Testis (tissue), 3 donors: ENCODE results near the gene TAGAP. TPM values are rescaled to one million over a fixed set of nuclear protein-coding genes. Genes with fewer than 3 reads are reported as not detected.

Source experiments
- DNase-seq: peaks from one replicate; pipeline ENCODE4 v3.0.0-alpha.2; 2019
- H3K27ac ChIP-seq, 2 donors: fragments of 200-600 bp; sonication (generic); one replicate each; pipeline ENCODE4 v1.5.1; 2019
- H3K27me3 ChIP-seq: fragments of 200-600 bp; sonication (generic); one replicate; pipeline ENCODE4 v1.5.1; 2019
- H3K36me3 ChIP-seq: fragments of 200-600 bp; sonication (generic); one replicate; pipeline ENCODE4 v1.5.1; 2017; ENCODE audit warnings: low read depth; ENCODE audit errors: missing control alignments
- H3K4me1 ChIP-seq: fragments of 200-600 bp; sonication (generic); one replicate; pipeline ENCODE4 v1.5.1; 2019
- H3K4me3 ChIP-seq, 2 donors: fragments of 200-600 bp; sonication (generic); one replicate each; pipeline ENCODE4 v1.5.1; 2017 to 2019
- H3K9me3 ChIP-seq: fragments of 200-600 bp; sonication (generic); one replicate; pipeline ENCODE4 v1.5.1; 2017
- POLR2A ChIP-seq: fragments of 450-650 bp; IDR thresholded peaks from one replicate; pipeline ENCODE4 v1.6.1; 2017; ENCODE audit warnings: antibody characterized with exemption, mild to moderate bottlenecking, moderate library complexity
- WGBS, 2 donors: methylation state at CpG; one replicate each; pipeline ENCODE4 v1.1.5; 2018; 5-methylcytosine and 5-hydroxymethylcytosine counted together
- intact Hi-C: fragments of 100-400 bp; cut with DNase I; formaldehyde crosslinking; loops from one replicate; pipeline ENCODE4 v1.15.1; 2023; ENCODE audit warnings: low total_unique reads
- polyA plus RNA-seq: library from polyadenylated mRNA; stranded (reverse); fragments of 350-450 nt; fragmentation: Illumina TruSeq; extraction: RNeasy Lipid Tissue Mini Kit (QIAGEN cat#74804); gene quantifications from one replicate; pipeline ENCODE4 v1.2.3, GENCODE V29; 2014; ENCODE audit warnings: low read depth, low replicate concordance; ENCODE audit not compliant: insufficient read depth
- total RNA-seq, 2 donors: library from RNA; depleted of rRNA; stranded (reverse); fragments of >200 nt; gene quantifications; one replicate each; pipeline ENCODE4 v1.2.3, GENCODE V29; 2016
- TF ChIP-seq, protein P1 (sequence below), 3 experiments: fragments of 450-650 bp in 2 of 3; fragments of 200-600 bp in 1 of 3; sonication (generic) in 1 of 3; IDR thresholded peaks; one replicate each; pipeline ENCODE4 v1.5.1; 2016 to 2019; ENCODE audit warnings: antibody characterized with exemption in 3 of 3, mild to moderate bottlenecking in 2 of 3, moderate library complexity in 1 of 3

Gene TAGAP
- total and polyA plus RNA-seq, 3 donors from 2014 or later = 1.1 to 4.9 (median 4.5) TPM

GRCh38 chr6:159023893-159024292, 20.9 kb downstream of the TAGAP start:
- H3K27ac ChIP-seq = no peak overlapping the region
- DNase-seq = no peak
- H3K27me3 ChIP-seq = no peaks in the 10 kb centered on the region
- H3K9me3 ChIP-seq = no peaks in the 10 kb centered on the region
- TF ChIP-seq, protein P1, sequence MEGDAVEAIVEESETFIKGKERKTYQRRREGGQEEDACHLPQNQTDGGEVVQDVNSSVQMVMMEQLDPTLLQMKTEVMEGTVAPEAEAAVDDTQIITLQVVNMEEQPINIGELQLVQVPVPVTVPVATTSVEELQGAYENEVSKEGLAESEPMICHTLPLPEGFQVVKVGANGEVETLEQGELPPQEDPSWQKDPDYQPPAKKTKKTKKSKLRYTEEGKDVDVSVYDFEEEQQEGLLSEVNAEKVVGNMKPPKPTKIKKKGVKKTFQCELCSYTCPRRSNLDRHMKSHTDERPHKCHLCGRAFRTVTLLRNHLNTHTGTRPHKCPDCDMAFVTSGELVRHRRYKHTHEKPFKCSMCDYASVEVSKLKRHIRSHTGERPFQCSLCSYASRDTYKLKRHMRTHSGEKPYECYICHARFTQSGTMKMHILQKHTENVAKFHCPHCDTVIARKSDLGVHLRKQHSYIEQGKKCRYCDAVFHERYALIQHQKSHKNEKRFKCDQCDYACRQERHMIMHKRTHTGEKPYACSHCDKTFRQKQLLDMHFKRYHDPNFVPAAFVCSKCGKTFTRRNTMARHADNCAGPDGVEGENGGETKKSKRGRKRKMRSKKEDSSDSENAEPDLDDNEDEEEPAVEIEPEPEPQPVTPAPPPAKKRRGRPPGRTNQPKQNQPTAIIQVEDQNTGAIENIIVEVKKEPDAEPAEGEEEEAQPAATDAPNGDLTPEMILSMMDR (IDR thresholded peaks at IDR 0.05) = no peak
- TF ChIP-seq POLR2A = no peak
- no peak overlapping the region for H3K4me3 ChIP-seq
- H3K36me3 ChIP-seq = no peaks in the 10 kb centered on the region
- intact Hi-C loops = no loop called here
- 89% methylated on average over 4 of the region's 4 CpGs for WGBS, 2 donors
- H3K4me1 ChIP-seq = no peaks in the 10 kb centered on the region

DNA sequence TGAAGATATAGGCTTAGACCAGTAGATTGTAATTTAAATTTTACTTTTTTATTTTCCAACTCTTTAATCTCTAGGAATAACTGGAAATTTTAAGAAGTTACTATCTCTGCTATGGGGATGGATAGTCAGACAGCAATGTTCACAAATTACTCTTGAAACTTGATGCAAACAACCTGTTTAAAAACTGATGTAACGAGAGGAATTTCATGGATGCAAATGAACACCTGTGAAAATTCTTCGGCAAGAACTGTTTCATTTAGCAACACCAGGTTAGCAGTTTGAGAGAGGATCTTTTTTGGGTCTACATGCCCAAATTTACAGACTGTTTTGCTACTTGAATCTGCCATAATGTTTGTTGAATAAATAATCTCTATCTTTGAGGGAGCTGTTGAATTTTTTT, 24.8 kb downstream of the TAGAP start:
- 95 to 96% methylated on average over 2 of the region's 2 CpGs for WGBS, 2 donors
- intact Hi-C loops = no loop called here
- H3K27me3 ChIP-seq = no peaks in the 10 kb centered on the region

GRCh38 chr6:159017757-159018559, 26.8 kb downstream of the TAGAP start:
- no peaks in the 10 kb centered on the region for H3K4me1 ChIP-seq
- intact Hi-C loops = no loop called here
- DNase-seq = no peak
- H3K4me3 ChIP-seq = no peak overlapping the region
- TF ChIP-seq, protein P1 (IDR thresholded peaks at IDR 0.05) = no peak
- no peak for TF ChIP-seq POLR2A
- no peaks in the 10 kb centered on the region for H3K9me3 ChIP-seq
- WGBS, 2 donors = 62 to 67% methylated on average over 3 of the region's 3 CpGs
- no peaks in the 10 kb centered on the region for H3K27me3 ChIP-seq
- no peaks in the 10 kb centered on the region for H3K36me3 ChIP-seq
- no peak overlapping the region for H3K27ac ChIP-seq

More for the DNA sequence above, 24.8 kb downstream of the TAGAP start:
- Histone ChIP-seq H3K4me3 (no peak overlapping the region), H3K4me1 (no peaks in the 10 kb centered on the region), H3K9me3 (no peaks in the 10 kb centered on the region), H3K36me3 (no peaks in the 10 kb centered on the region), H3K27ac (no peak overlapping the region)
- no peak for DNase-seq
- TF ChIP-seq, protein P1 (IDR thresholded peaks at IDR 0.05) = no peak
- no peak for TF ChIP-seq POLR2A

DNA sequence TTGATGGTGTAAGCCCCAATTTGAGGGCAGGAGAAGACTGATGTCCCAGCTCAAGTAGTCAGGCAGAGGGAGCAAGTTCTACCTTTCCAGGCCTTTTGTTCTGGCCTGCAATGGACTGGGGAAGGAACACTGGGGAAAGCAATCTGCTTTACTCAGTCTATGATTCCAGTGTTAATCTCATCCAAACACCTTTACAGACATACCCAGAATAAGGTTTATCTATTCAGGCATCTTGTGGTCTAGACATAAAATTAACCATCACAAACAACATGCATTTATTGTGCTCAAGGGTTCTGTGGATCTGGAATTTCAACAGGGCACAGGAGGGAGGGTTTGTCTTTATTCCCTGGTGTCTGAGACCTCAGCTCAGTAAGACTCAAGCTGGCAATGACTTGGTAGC, 30.4 kb downstream of the TAGAP start:
- Histone ChIP-seq H3K4me3 (no peak overlapping the region), H3K27me3 (no peaks in the 10 kb centered on the region), H3K27ac (no peak overlapping the region), H3K36me3 (no peaks in the 10 kb centered on the region), H3K9me3 (no peaks in the 10 kb centered on the region), H3K4me1 (no peaks in the 10 kb centered on the region)
- intact Hi-C loops = no loop called here
- TF ChIP-seq, protein P1 (IDR thresholded peaks at IDR 0.05) = no peak
- no peak for TF ChIP-seq POLR2A
- no peak for DNase-seq

GRCh38 chr6:159013229-159013628, 31.6 kb downstream of the TAGAP start:
- intact Hi-C loops = no loop called here
- H3K9me3 ChIP-seq = no peaks in the 10 kb centered on the region
- H3K36me3 ChIP-seq = no peaks in the 10 kb centered on the region
- H3K4me3 ChIP-seq = no peak overlapping the region
- H3K27me3 ChIP-seq = no peaks in the 10 kb centered on the region
- TF ChIP-seq POLR2A = no peak
- TF ChIP-seq, protein P1 (IDR thresholded peaks at IDR 0.05) = no peak
- WGBS, 2 donors = 89 to 94% methylated on average over 5 of the region's 5 CpGs
- no peak for DNase-seq
- H3K27ac ChIP-seq = no peak overlapping the region
- H3K4me1 ChIP-seq = no peaks in the 10 kb centered on the region
